SK-N-SH (cell line): ENCODE measurements around the gene ZNF775.

Source experiments
- FOSL2 ChIP-seq: IDR thresholded peaks from 2 replicates; pipeline ENCODE4 v1.4.0; 2012; ENCODE audit warnings: low read depth, mild to moderate bottlenecking, moderate library complexity, borderline replicate concordance
- FOXJ3 ChIP-seq: sonication (generic); formaldehyde crosslinking; IDR thresholded peaks from 2 replicates; pipeline ENCODE4 v1.5.1; 2020; ENCODE audit warnings: mild to moderate bottlenecking, missing genetic modification reagents
- TAF1 ChIP-seq: IDR thresholded peaks from 2 replicates; pipeline ENCODE4 v1.6.1; 2012; ENCODE audit warnings: low read depth, mild to moderate bottlenecking, low read length, moderate library complexity, borderline replicate concordance
- TF ChIP-seq, protein P1 (sequence below): fragments of 200-600 bp; sonication (generic); IDR thresholded peaks from 2 replicates; pipeline ENCODE4 v1.6.1; 2017; ENCODE audit warnings: antibody characterized with exemption, mild to moderate bottlenecking, moderate library complexity
- TF ChIP-seq, protein P2 (sequence below): IDR thresholded peaks from 2 replicates; pipeline ENCODE4 v1.4.0; 2012; ENCODE audit warnings: low read depth

DNA sequence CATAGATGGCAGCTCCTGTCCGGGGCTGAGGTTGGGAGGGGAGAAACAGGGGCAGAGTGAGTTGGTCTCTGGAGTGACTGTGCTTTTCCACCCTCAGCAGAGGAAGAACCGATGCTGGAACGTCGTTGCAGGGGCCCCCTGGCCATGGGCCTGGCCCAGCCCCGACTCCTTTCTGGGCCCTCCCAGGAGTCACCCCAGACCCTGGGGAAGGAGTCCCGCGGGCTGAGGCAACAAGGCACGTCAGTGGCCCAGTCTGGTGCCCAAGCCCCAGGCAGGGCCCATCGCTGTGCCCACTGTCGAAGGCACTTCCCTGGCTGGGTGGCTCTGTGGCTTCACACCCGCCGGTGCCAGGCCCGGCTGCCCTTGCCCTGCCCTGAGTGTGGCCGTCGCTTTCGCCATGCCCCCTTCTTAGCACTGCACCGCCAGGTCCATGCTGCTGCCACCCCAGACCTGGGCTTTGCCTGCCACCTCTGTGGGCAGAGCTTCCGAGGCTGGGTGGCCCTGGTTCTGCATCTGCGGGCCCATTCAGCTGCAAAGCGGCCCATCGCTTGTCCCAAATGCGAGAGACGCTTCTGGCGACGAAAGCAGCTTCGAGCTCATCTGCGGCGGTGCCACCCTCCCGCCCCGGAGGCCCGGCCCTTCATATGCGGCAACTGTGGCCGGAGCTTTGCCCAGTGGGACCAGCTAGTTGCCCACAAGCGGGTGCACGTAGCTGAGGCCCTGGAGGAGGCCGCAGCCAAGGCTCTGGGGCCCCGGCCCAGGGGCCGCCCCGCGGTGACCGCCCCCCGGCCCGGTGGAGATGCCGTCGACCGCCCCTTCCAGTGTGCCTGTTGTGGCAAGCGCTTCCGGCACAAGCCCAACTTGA, 7.8 kb upstream of the ZNF775 start:
- TF ChIP-seq, protein P1, sequence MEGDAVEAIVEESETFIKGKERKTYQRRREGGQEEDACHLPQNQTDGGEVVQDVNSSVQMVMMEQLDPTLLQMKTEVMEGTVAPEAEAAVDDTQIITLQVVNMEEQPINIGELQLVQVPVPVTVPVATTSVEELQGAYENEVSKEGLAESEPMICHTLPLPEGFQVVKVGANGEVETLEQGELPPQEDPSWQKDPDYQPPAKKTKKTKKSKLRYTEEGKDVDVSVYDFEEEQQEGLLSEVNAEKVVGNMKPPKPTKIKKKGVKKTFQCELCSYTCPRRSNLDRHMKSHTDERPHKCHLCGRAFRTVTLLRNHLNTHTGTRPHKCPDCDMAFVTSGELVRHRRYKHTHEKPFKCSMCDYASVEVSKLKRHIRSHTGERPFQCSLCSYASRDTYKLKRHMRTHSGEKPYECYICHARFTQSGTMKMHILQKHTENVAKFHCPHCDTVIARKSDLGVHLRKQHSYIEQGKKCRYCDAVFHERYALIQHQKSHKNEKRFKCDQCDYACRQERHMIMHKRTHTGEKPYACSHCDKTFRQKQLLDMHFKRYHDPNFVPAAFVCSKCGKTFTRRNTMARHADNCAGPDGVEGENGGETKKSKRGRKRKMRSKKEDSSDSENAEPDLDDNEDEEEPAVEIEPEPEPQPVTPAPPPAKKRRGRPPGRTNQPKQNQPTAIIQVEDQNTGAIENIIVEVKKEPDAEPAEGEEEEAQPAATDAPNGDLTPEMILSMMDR = no peak
- TF ChIP-seq, protein P2, sequence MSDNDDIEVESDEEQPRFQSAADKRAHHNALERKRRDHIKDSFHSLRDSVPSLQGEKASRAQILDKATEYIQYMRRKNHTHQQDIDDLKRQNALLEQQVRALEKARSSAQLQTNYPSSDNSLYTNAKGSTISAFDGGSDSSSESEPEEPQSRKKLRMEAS = no peak
- no peak for TF ChIP-seq FOSL2
- TF ChIP-seq FOXJ3 (CRISPR knock-in tag) = no peak
- no peak for TF ChIP-seq TAF1
